ENCODE measurements around the gene CYB561A3.

The CYB561A3 gene

DNA sequence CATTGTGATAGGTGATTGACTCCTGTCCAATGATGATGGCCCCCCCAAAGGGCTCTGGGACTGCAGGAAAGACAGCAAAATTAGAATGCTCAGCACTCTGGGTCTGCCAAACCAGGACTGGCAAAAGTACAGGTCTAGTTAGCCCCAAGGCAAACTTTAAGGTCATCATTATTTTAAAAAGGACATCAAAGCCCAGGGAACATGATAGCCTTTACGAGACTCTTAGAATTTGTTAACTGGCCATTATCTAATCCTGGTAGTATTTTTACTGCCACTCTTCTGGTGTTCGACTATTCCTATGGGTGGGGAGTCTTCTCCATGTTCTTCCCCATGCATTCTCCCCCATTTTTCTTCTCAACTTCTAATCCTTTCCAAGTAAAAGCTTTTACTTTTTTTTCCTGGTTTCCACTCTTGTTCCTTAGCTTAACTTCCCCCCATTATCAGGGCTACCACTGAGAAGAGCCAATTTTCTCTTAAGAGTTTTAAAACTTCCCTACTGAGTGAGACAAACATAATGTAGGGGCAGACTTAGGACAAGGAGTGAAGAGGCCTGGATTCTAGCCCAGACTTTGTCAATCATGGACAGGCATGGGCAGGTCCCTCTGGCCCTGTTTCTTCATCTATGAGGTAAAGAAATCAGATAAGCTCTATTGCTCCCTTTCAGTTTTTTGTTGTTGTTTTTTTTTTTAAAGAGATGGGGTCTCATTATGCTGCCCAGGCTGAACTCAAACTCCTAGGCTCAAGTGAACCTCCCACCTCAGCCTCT lies 35.9 kb downstream of the CYB561A3 start:
- no peak for DNase-seq (ENCODE audit: low read depth)

DNA sequence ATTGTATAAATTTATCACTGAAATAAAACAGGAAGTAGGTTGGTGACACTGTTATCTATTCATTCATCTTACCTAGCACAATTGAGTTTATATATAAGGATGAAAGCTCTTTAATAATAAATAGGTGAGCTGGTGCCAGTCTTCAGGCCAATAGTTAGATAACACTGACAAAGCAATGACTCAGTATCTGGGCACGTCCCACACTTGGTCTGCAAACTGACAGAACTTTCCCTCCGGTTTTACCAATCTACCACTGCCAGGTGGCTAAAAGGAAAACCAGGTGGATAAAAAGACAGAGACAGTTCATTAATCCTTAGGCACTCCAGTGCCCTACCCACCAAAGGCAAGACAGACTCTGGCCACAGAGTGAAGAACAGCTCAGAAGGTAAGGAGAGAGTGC lies 46.4 kb downstream of the CYB561A3 start:
- DNase-seq (ENCODE audit: low read depth): no peak

DNA sequence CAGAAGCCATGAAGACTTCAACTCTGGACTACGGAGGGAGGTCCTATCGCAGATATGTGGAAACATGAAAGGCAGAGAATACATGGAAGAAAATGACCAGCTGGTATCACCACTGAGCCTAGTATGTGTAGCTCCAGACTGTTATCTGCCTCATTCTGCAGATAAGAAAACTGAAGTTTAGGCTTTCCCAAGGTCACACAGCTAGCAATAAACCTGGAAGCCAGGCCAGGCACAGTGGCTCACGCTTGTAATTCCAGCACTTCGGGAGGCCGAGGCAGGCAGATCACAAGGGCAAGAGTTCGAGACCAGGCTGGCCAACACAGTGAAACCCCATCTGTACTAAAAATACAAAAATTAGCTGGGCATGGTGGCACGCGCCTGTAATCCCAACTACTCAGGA lies 50.9 kb downstream of the CYB561A3 start:
- no peak for DNase-seq (ENCODE audit: low read depth)

DNA sequence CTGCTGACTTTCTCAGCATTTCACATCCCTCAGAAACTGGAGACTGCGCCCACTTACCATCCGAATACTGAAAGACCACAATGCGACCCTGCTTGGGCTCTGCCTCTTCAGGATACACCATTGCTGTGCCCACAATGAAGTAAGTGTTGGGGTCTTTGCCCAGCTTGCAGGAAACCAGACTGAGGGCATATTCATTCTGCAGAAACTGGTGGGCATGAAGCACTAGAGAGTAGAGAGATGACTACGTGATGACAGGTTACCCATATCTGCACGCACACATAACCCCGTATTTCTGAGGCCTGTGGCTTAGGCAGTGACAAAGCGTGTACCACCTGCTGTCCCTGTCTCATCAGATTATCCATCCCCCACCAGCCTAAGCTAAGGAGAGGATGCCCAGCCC lies 51.9 kb downstream of the CYB561A3 start:
- DNase-seq (ENCODE audit: low read depth): no peak

DNA sequence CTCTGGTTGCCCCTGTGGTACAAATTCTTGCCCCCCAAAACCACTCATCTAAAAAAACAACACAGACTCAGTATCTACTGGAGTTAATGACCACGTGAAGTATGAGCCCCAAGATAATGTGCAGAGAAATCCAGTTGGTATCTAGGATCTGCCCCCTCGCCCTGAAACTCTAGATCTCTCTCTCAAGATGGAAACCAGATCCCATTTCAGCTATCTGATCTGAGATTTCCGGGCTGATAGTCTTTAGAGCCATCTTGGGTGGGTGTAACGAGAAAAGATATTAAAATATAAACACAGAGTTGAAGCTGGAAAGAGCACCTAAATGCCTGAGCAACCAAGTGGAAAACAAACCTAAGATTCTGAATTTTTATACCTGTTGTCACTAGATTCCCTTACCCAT lies 52.5 kb downstream of the CYB561A3 start:
- no peak for DNase-seq (ENCODE audit: low read depth)

DNA sequence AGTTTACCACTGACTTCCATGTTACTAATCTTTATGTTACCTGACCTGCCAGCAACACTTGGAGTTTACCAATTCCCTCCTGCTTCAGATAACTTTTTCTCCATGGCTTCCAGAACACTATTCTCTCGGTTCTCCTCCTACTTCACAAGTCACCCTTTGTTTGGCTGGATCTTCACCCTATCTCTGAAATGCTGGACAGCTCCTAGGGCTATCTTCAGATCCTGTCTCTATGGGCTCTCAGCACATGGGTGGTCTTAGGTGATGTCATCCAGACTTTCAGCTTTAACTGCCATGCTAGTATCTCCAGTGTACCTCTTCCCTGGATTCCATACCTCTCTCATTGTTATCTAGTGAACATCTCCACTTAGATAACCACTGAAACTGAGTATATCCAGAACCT lies 54.3 kb downstream of the CYB561A3 start:
- no peak for DNase-seq (ENCODE audit: low read depth)

DNA sequence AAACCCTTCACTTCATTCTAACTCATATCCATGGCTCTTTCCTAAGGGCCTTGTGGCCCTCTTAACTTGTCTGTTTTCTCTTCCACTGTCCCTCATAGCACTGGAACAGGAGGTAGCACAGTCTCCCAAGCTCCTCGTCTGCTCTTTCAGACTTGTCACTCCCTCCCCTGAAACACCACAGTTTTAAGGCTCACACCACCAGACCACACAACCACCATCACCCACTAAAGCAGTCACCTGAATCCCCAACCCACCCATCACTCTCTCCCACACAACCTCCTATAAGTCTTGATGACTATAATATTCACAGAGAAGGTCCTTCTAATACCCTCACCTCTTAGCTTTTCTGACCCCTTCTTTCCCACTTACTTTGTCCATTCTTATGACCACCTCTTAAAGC lies 55.5 kb downstream of the CYB561A3 start:
- DNase-seq (ENCODE audit: low read depth): no peak

DNA sequence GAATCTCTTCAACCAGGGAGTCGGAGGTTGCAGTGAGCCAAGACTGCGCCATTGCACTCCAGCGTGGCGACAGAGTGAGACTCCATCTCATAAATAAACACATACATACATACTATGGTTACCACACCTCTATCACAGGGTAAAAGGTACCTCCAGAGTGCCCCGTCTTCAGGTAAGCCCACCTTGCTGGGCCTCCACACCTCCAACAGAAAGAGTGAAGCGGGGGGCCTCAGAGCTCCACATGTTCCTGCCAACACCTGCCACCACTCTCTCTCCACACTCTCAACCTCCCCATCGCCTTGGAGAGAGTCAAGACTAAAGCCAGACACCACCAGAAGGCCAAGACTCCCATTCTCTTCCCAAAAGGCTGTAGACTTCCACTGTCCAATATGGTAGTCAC lies 56.3 kb downstream of the CYB561A3 start:
- no peak for DNase-seq (ENCODE audit: low read depth)

DNA sequence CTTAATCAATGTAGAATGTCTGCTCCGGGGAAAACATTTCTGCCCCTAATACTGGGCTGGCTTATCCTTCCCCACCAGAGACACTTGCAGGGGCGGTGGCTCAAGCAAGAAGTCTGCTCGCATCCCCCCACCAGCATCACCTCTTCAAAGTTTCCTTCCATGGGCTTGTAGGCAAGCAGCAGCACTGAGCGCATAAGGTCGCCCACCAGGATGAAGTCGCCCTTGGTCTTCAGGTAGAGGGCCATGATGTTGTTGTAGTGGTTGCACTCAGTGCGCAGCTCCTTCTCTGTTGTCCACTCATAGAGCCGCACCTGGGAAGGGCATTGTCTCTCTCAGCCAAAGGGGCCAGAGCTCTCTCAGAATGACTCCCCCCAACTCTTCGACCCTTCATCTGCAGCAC lies 58.0 kb downstream of the CYB561A3 start:
- no peak for DNase-seq (ENCODE audit: low read depth)

DNA sequence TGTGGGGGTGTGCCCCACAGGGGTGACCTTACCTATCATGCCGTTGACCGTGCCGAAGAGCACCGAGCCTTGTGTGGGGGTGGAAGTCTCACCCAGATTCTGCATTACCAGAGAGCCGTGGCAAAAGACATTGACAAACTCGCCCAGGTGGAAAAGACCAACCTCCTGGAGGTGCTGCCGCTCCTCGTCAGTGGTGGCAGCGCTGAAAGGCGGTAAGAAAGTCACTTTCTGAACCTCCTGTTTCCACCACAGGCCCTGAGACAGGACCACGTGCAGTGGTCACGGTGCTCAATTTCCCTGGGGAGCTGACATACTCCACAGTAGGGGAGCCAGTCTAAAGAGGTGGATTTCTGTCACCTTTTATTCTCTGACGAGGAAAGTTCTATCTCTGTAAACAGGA lies 59.1 kb downstream of the CYB561A3 start:
- DNase-seq (ENCODE audit: low read depth): no peak

All from activated T-cell treated with anti-CD3 and anti-CD28 coated beads for 24 hours (primary cell).